K562 (cell line): ENCODE data around the gene SENP1. TPM values are rescaled to one million over a fixed set of nuclear protein-coding genes. Genes with fewer than 3 reads are reported as not detected.

Source experiments
- ATAC-seq: fragments of 200-7000 bp; cut with Tn5 transposase; 3 replicates; pipeline ENCODE4 v1.9.1; 2020; ENCODE audit warnings: moderate library complexity
- BruUV-seq: library from RNA; stranded (reverse); fragments of 400-500 nt; replicated peaks from 2 replicates; lab custom pipeline; 2021; lab: Mats Ljungman, UMichigan
- CTCF ChIA-PET: fragments of 300-600 bp; formaldehyde crosslinking; extraction: SDS; loops from one replicate; lab custom pipeline; 2021; ENCODE audit warnings: low intra/inter-chr PET ratio; lab: Yijun Ruan, JAX
- POLR2A ChIA-PET: fragments of 300-600, 350-650 bp; sonication (Branson Sonifier 250); formaldehyde crosslinking; extraction: SDS; loops from one replicate; lab custom pipeline; 2021; ENCODE audit warnings: antibody characterized with exemption, inconsistent platforms; lab: Yijun Ruan, JAX
- DNase-seq, 4 experiments: peaks; one replicate each; pipeline versions ENCODE4 v3.0.0 to v3.0.0-alpha.2; 2011 to 2018; ENCODE audit warnings: low spot score in 3 of 4, mixed read lengths in 3 of 4; ENCODE audit errors: extremely low read depth in 1 of 4
- FAIRE-seq: peaks from 2 replicates; lab custom pipeline; 2011; peaks lifted over from hg19 to GRCh38; lab: Jason Lieb, UNC
- H2AFZ ChIP-seq: 2 replicates; pipeline ENCODE4 v1.6.0; 2011; ENCODE audit warnings: low read depth, low read length, control low read depth, inconsistent platforms
- H3K27ac ChIP-seq: fragments of 200-600 bp; 3 replicates; pipeline ENCODE4 v1.8.0; 2011; ENCODE audit warnings: low read depth, mild to moderate bottlenecking, control low read depth, inconsistent platforms, low read length, moderate library complexity, mixed read lengths; ENCODE audit errors: extremely low read depth
- H3K27me3 ChIP-seq, 2 experiments: fragments of 300-600 bp in 1 of 2; 2 replicates in 1 of 2; 3 replicates in 1 of 2; pipeline versions ENCODE4 v1.6.0 to v1.8.0; 2011; ENCODE audit warnings: inconsistent platforms in 2 of 2, low read length in 2 of 2, mild to moderate bottlenecking in 1 of 2, mixed read lengths in 1 of 2, moderate library complexity in 1 of 2; ENCODE audit not compliant: control insufficient read depth in 2 of 2, insufficient read depth in 2 of 2
- H3K36me3 ChIP-seq: fragments of 300-600 bp; 3 replicates; pipeline ENCODE4 v1.8.0; 2011; ENCODE audit warnings: mild to moderate bottlenecking, low read length, inconsistent platforms; ENCODE audit not compliant: control insufficient read depth, insufficient read depth
- H3K4me1 ChIP-seq, 2 experiments: fragments of 200-600 bp in 1 of 2; replicated peaks in 1 of 2; 2 replicates in 1 of 2; 3 replicates in 1 of 2; pipeline versions ENCODE4 v1.5.1 to v1.8.0; 2011; ENCODE audit warnings: inconsistent platforms in 2 of 2, low read length in 2 of 2, mild to moderate bottlenecking in 1 of 2, mixed read lengths in 1 of 2, moderate library complexity in 1 of 2; ENCODE audit not compliant: control insufficient read depth in 2 of 2, insufficient read depth in 2 of 2
- H3K4me2 ChIP-seq: 2 replicates; pipeline ENCODE4 v1.6.1; 2011; ENCODE audit warnings: low read length, control low read depth, inconsistent platforms, mixed read lengths; ENCODE audit not compliant: insufficient read depth
- H3K4me3 ChIP-seq: fragments of 200-600 bp; sonication (generic), shearing (Covaris generic); 2 replicates; pipeline ENCODE4 v1.5.1; 2016; ENCODE audit warnings: control low read depth, inconsistent platforms
- H3K79me2 ChIP-seq: fragments of 200-600 bp; 3 replicates; pipeline ENCODE4 v1.8.0; 2011; ENCODE audit warnings: low read length, inconsistent platforms; ENCODE audit not compliant: control insufficient read depth, insufficient read depth
- H3K9ac ChIP-seq, 2 experiments: 2 replicates each; pipeline versions ENCODE4 v1.6.0 to v1.6.1; 2011; ENCODE audit warnings: low read depth in 2 of 2, low read length in 2 of 2, control low read depth in 1 of 2, inconsistent platforms in 1 of 2, mild to moderate bottlenecking in 1 of 2, mixed read lengths in 1 of 2; ENCODE audit not compliant: insufficient read depth in 1 of 2
- H3K9me1 ChIP-seq: one replicate; pipeline ENCODE4 v1.6.0; 2011; ENCODE audit warnings: inconsistent platforms, mild to moderate bottlenecking, low read length, moderate library complexity; ENCODE audit not compliant: control insufficient read depth, insufficient read depth
- H3K9me3 ChIP-seq: replicated peaks from 2 replicates; pipeline ENCODE4 v1.5.1; 2011; ENCODE audit warnings: low read depth, low read length, inconsistent platforms; ENCODE audit not compliant: control insufficient read depth, insufficient read depth
- H4K20me1 ChIP-seq: replicated peaks from 2 replicates; pipeline ENCODE4 v1.6.1; 2011; ENCODE audit warnings: low read length, inconsistent platforms, mixed read lengths; ENCODE audit not compliant: control insufficient read depth, insufficient read depth
- C11orf30 ChIP-seq: fragments of 450-650 bp; IDR thresholded peaks from 2 replicates; pipeline ENCODE4 v1.6.1; 2016; ENCODE audit warnings: low read depth, mild to moderate bottlenecking
- DPF2 ChIP-seq: fragments of 450-650 bp; IDR thresholded peaks from 2 replicates; pipeline ENCODE4 v1.6.1; 2016
- EWSR1 ChIP-seq: fragments of 450-650 bp; IDR thresholded peaks from 2 replicates; pipeline ENCODE4 v1.6.1; 2018; ENCODE audit warnings: borderline replicate concordance, mild to moderate bottlenecking, low read depth, moderate library complexity; ENCODE audit not compliant: partially characterized antibody
- HNRNPUL1 ChIP-seq: fragments of 200-400 bp; formaldehyde crosslinking; IDR thresholded peaks from 2 replicates; pipeline ENCODE4 v1.6.1; 2017; ENCODE audit warnings: low read length
- KLF13 ChIP-seq: fragments of 450-650 bp; IDR thresholded peaks from 2 replicates; pipeline ENCODE4 v1.6.1; 2016; ENCODE audit warnings: missing genetic modification characterization, low read depth, mild to moderate bottlenecking, missing compliant biosample characterization, moderate library complexity, borderline replicate concordance
- LCOR ChIP-seq: sonication (generic); formaldehyde crosslinking; IDR thresholded peaks from 2 replicates; pipeline ENCODE4 v1.8.0; 2022; ENCODE audit warnings: mild to moderate bottlenecking, missing genetic modification reagents
- MED1 ChIP-seq: sonication (generic); formaldehyde crosslinking; IDR thresholded peaks from 2 replicates; pipeline ENCODE4 v1.8.1; 2023; ENCODE audit warnings: missing genetic modification reagents, borderline replicate concordance
- NRF1 ChIP-seq, 2 experiments: fragments of 450-650 bp; IDR thresholded peaks in 1 of 2; conservative IDR thresholded peaks in 1 of 2; 2 replicates each; pipeline ENCODE4 v1.6.1; 2014; ENCODE audit warnings: mild to moderate bottlenecking in 2 of 2
- POLR2A ChIP-seq: fragments of 450-650 bp; conservative IDR thresholded peaks from 2 replicates; pipeline ENCODE4 v1.6.1; 2016
- POLR2B ChIP-seq: fragments of 450-650 bp; IDR thresholded peaks from 2 replicates; pipeline ENCODE4 v1.6.1; 2018; ENCODE audit warnings: low read depth; ENCODE audit not compliant: partially characterized antibody
- PRDM10 ChIP-seq: fragments of 450-650 bp; IDR thresholded peaks from 2 replicates; pipeline ENCODE4 v1.6.1; 2018; ENCODE audit not compliant: partially characterized antibody
- PRMT5 ChIP-seq: sonication (generic); formaldehyde crosslinking; IDR thresholded peaks from 2 replicates; pipeline ENCODE4 v1.5.0; 2020; ENCODE audit warnings: missing genetic modification reagents
- RAD51 ChIP-seq: fragments of 450-650 bp; IDR thresholded peaks from 2 replicates; pipeline ENCODE4 v1.7.1; 2016; ENCODE audit warnings: low read depth, mild to moderate bottlenecking, borderline replicate concordance
- STAT5B ChIP-seq: fragments of 250-450 bp; sonication (Bioruptor Pico); IDR thresholded peaks from 2 replicates; pipeline ENCODE4 v1.8.0; 2021; ENCODE audit warnings: mild to moderate bottlenecking, inconsistent platforms
- SUPT5H ChIP-seq: fragments of 450-650 bp; IDR thresholded peaks from 2 replicates; pipeline ENCODE4 v1.6.1; 2016
- TCF7 ChIP-seq: sonication (generic); IDR thresholded peaks from 2 replicates; pipeline ENCODE4 v1.6.1; 2016; ENCODE audit warnings: antibody characterized with exemption, borderline replicate concordance
- U2AF2 ChIP-seq: fragments of 200-400 bp; formaldehyde crosslinking; optimal IDR thresholded peaks from 2 replicates; pipeline ENCODE3; 2017; ENCODE audit warnings: low read depth, mild to moderate bottlenecking, low read length
- ZFP36 ChIP-seq: fragments of 150-350 bp; IDR thresholded peaks from 2 replicates; pipeline ENCODE4 v1.6.1; 2018; ENCODE audit warnings: low read length, low read depth; ENCODE audit not compliant: partially characterized antibody
- ZNF24 ChIP-seq: fragments of 450-650 bp; IDR thresholded peaks from 2 replicates; pipeline ENCODE4 v1.6.1; 2016
- WGBS: fragments of 100-300 bp; shearing (Covaris generic); methylation state at CpG from one replicate; pipeline ENCODE4 v1.1.6; 2016; ENCODE audit warnings: low coverage, mixed read lengths; ENCODE audit not compliant: insufficient coverage; ENCODE audit errors: missing lambda C conversion rate; 5-methylcytosine and 5-hydroxymethylcytosine counted together
- in situ Hi-C: fragments of 300-500 bp; cut with MboI; formaldehyde crosslinking; loops from 4 replicates; pipeline ENCODE4 v1.15.0; 2018; ENCODE audit warnings: inconsistent platforms, mixed read lengths
- intact Hi-C: fragments of 100-400 bp; cut with micrococcal nuclease; formaldehyde crosslinking; loops from 2 replicates; pipeline ENCODE4 v1.14.2; 2022
- polyA plus RNA-seq, 8 experiments: library from polyadenylated mRNA; depleted of rRNA in 4 of 8; stranded (reverse) in 5 of 8; unstranded in 3 of 8; fragments of >200 nt; fragmentation: Nextera tagmentation in 2 of 8; fragmentation: Illumina TruSeq in 1 of 8; extraction: Ambion mirVana in 2 of 8; extraction: Trizol in 1 of 8; gene quantifications; 2 replicates each; pipeline versions ENCODE4 v1.2.1 to v1.2.3, GENCODE V29; 2011 to 2014; ENCODE audit warnings: inconsistent platforms in 1 of 8, missing spikeins in 1 of 8
- total RNA-seq, 7 experiments: library from RNA; depleted of rRNA in 6 of 7; stranded (reverse); fragments of >200 nt in 6 of 7; fragmentation: Illumina TruSeq in 2 of 7; extraction: Trizol in 2 of 7; gene quantifications; 2 replicates each; pipeline versions ENCODE4 v1.2.1 to v1.2.3, GENCODE V29; 2011 to 2021; ENCODE audit warnings: low replicate concordance in 1 of 7

The SENP1 gene
- total and polyA plus RNA-seq, 9 of the 15 experiments (the other 6 are each of a cell fraction or from before 2014, with no cell fraction given): 15.5 to 59.0 (median 36.3) TPM

DNA sequence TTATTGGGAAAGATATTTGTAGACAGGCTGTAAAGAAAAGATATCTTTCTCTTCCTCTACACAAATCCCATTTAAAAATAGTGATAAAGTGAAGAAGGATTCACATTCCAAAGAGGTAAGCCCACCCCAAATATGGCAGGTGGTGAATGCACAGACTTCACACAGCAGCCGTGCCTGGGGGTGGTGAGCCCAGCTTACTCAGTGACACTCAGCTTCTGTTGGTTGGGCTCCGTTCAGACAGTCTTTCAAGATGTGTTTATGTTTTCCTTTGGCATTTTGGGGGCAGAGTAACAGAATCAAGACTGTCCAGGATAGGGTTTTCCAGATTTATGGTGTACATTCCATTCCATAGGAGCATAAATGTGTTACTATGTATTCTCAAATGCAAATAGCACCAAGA lies 97.5 kb downstream of the SENP1 start:
- Histone ChIP-seq H3K27ac (no peak overlapping the region), H3K27me3 (peaks cover 56 to 60% of the 10 kb centered on the region in 2 experiments), H3K9me1 (no peaks in the 10 kb centered on the region), H3K9me3 (no peaks in the 10 kb centered on the region), H3K36me3 (no peaks in the 10 kb centered on the region), H3K4me1 (peaks cover 0 to 15% of the 10 kb centered on the region in 2 experiments; a peak in 1 of 5 replicates), H2AFZ (no peak overlapping the region), H4K20me1 (no peaks in the 10 kb centered on the region), H3K4me3 (no peak overlapping the region), H3K79me2 (no peaks in the 10 kb centered on the region), H3K9ac (no peak overlapping the region), H3K4me2 (no peak overlapping the region)
- in situ Hi-C loops (no loop called here), intact Hi-C loops (no loop called here)
- ATAC-seq (no peak), DNase-seq (no peak), FAIRE-seq (no peak)
- TF ChIP-seq EWSR1 (no peak), POLR2B (no peak), LCOR (CRISPR knock-in tag) (no peak), TCF7 (no peak), C11orf30 (no peak), ZFP36 (no peak), RAD51 (no peak), POLR2A (no peak), MED1 (CRISPR knock-in tag) (no peak), SUPT5H (no peak), STAT5B (CRISPR knock-in tag) (no peak), PRDM10 (no peak), PRMT5 (CRISPR knock-in tag) (no peak), ZNF24 (no peak), DPF2 (no peak), NRF1 (conservative IDR thresholded peaks at IDR 0.05 in 1 of 2, IDR thresholded peaks at IDR 0.05 in 1 of 2) (no peak), U2AF2 (no peak), KLF13 (tag) (no peak), HNRNPUL1 (no peak)
- WGBS: 0% methylated on average over 2 of the region's 2 CpGs
- BruUV-seq: no TSS peak
- POLR2A ChIA-PET: no interaction called here
- CTCF ChIA-PET: no interaction called here
